ENCODE results near the gene ATG101. TPM values are rescaled to one million over a fixed set of nuclear protein-coding genes. Genes with fewer than 3 reads are reported as not detected.

Gene ATG101
- total and polyA plus RNA-seq, 2 donors (not counting 1 experiment from before 2014, with no cell fraction given): 19.4 to 50.3 TPM

GRCh38 chr12:52119398-52120254 lies 49.8 kb downstream of the ATG101 start:
- Histone ChIP-seq H3K4me2 (replicated peaks; ENCODE audit: low read depth, low read length, poor library complexity, severe bottlenecking) (peak overlapping the region; percentile 48), H3K9ac (ENCODE audit: low read length) (no peak overlapping the region)
- H3K9me3 Mint-ChIP-seq (ENCODE audit: insufficient read depth): no peaks in the 10 kb centered on the region

More at GRCh38 chr12:52119398-52120254, 49.8 kb downstream of the ATG101 start:
- no peak for TF ChIP-seq EZH2 (IDR thresholded peaks at IDR 0.05; ENCODE audit: borderline replicate concordance, insufficient read depth, low read depth, low read length, poor library complexity, severe bottlenecking)
- peak; percentile 76 for TF ChIP-seq CTCF (IDR thresholded peaks at IDR 0.05)
- intact Hi-C loops (cut with micrococcal nuclease): loop anchor here (2.0 to 5.0 kb wide), 2 partner anchors 87 to 167 kb away; partner anchors contain the start of gene ACVR1B
- Histone ChIP-seq H2AFZ (ENCODE audit: insufficient read depth, low read depth, low read length, poor library complexity, severe bottlenecking) (peak overlapping the region; percentile 45), H3K4me1 (ENCODE audit: control insufficient read depth in 2 of 2, insufficient read depth in 2 of 2, low read length in 2 of 2) (peaks cover 29 to 39% of the 10 kb centered on the region in 2 donors), H4K20me1 (ENCODE audit: control insufficient read depth, insufficient read depth, low read length, poor library complexity, severe bottlenecking) (no peaks in the 10 kb centered on the region), H3K27ac (ENCODE audit: low read length in 2 of 2) (no peak overlapping the region), H3K27me3 (replicated peaks in 1 of 4; ENCODE audit: control extremely low read depth in 1 of 4, control insufficient read depth in 3 of 4, insufficient read depth in 4 of 4, low read length in 3 of 4) (peaks cover 0 to 11% (median 2%) of the 10 kb centered on the region in 4 experiments), H3K79me2 (ENCODE audit: control insufficient read depth, insufficient read depth, low read length) (no peaks in the 10 kb centered on the region), H3K9me3 (ENCODE audit: control extremely low read depth in 1 of 3, control insufficient read depth in 2 of 3, insufficient read depth in 1 of 3, low read length in 2 of 3) (no peaks in the 10 kb centered on the region), H3K4me3 (ENCODE audit: control extremely low read depth in 1 of 5, extremely low read depth in 1 of 5, insufficient read depth in 1 of 5, low read depth in 2 of 5, low read length in 4 of 5) (no peak overlapping the region), H3K36me3 (replicated peaks in 1 of 2; ENCODE audit: control extremely low read depth in 1 of 2, control insufficient read depth in 1 of 2, extremely low read depth in 1 of 2, insufficient read depth in 2 of 2, low read length in 1 of 2) (no peaks in the 10 kb centered on the region)
- Mint-ChIP-seq H3K4me1 (peaks cover 47% of the 10 kb centered on the region), H3K27ac (peak overlapping the region; percentile 78), H3K4me3 (peak overlapping the region; percentile 11), H3K27me3 (peaks cover 4% of the 10 kb centered on the region)
- ChIA-PET CTCF (interaction anchor here (1.0 to 11.3 kb wide), 8 partner anchors 11 to 208 kb away, joined by 3 to 407 read pairs (median 4); partner anchors contain the start of gene TAMALIN), POLR2A (no interaction called here)
- 12% methylated on average over 20 of the region's 23 CpGs for WGBS (ENCODE audit: insufficient coverage)
- ATAC-seq (ENCODE audit: low read depth) (peak; percentile 11), DNase-seq (peak; percentile 73)
